K562 (cell line): Measurements from ENCODE around the gene SQOR. TPM values are rescaled to one million over a fixed set of nuclear protein-coding genes. Genes with fewer than 3 reads are reported as not detected.

Experiments
- BHLHE40 ChIP-seq: IDR thresholded peaks from 2 replicates; pipeline ENCODE4 v1.6.1; 2011; ENCODE audit warnings: low read length, improper control_type of control experiment
- CHD7 ChIP-seq: fragments of 200-600 bp; sonication (generic); IDR thresholded peaks from one replicate; pipeline ENCODE4 v1.6.1; 2012; ENCODE audit warnings: mild to moderate bottlenecking, low read depth, low read length, inconsistent platforms
- CTCF ChIP-seq, 3 experiments: IDR thresholded peaks in 2 of 3; conservative IDR thresholded peaks in 1 of 3; 2 replicates each; pipeline ENCODE4 v1.5.1; 2011 to 2012; ENCODE audit warnings: low read length in 3 of 3, mild to moderate bottlenecking in 3 of 3, control low read depth in 2 of 3, improper control_type of control experiment in 1 of 3, inconsistent platforms in 1 of 3, low read depth in 1 of 3, mixed read lengths in 1 of 3, moderate library complexity in 1 of 3; ENCODE audit not compliant: insufficient read depth in 2 of 3
- MTA1 ChIP-seq: fragments of 450-650 bp; IDR thresholded peaks from 2 replicates; pipeline ENCODE4 v1.6.1; 2017; ENCODE audit warnings: borderline replicate concordance
- SRSF7 ChIP-seq: fragments of 200-400 bp; formaldehyde crosslinking; optimal IDR thresholded peaks from 2 replicates; pipeline ENCODE3; 2017; ENCODE audit warnings: mild to moderate bottlenecking, low read depth, low read length
- polyA plus RNA-seq, 8 experiments: library from polyadenylated mRNA; depleted of rRNA in 4 of 8; stranded (reverse) in 5 of 8; unstranded in 3 of 8; fragments of >200 nt; fragmentation: Nextera tagmentation in 2 of 8; fragmentation: Illumina TruSeq in 1 of 8; extraction: Ambion mirVana in 2 of 8; extraction: Trizol in 1 of 8; gene quantifications; 2 replicates each; pipeline versions ENCODE4 v1.2.1 to v1.2.3, GENCODE V29; 2011 to 2014; ENCODE audit warnings: inconsistent platforms in 1 of 8, missing spikeins in 1 of 8
- total RNA-seq, 7 experiments: library from RNA; depleted of rRNA in 6 of 7; stranded (reverse); fragments of >200 nt in 6 of 7; fragmentation: Illumina TruSeq in 2 of 7; extraction: Trizol in 2 of 7; gene quantifications; 2 replicates each; pipeline versions ENCODE4 v1.2.1 to v1.2.3, GENCODE V29; 2011 to 2021; ENCODE audit warnings: low replicate concordance in 1 of 7

SQOR gene
- total and polyA plus RNA-seq, 9 of the 15 experiments (the other 6 are each of a cell fraction or from before 2014, with no cell fraction given): 0.32 to 1.6 (median 1.1) TPM

DNA sequence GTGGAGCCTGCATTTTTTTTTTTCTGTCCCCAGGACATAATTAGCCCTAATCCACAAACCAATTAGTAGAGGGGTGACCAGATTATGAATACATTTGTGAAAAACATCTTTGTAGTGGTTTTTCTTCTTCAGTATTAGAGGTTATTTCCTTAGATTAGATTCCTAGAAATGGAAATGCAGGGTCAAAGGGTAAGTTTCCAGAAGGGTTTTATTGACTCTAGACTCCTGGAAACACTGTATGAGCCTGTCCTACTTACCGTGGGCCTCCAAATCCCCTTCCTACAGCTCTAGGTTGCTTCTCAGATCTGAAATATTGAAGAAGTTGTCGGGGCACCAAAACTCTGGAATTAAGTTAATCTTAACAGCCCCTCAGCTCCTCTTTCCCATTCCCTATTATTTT is 22.4 kb downstream of the SQOR start (continued):
- no peak for TF ChIP-seq CTCF (IDR thresholded peaks at IDR 0.05 in 2 of 3, conservative IDR thresholded peaks at IDR 0.05 in 1 of 3; ENCODE audit: insufficient read depth in 2 of 3, low read depth in 1 of 3, low read length in 3 of 3)
- no peak for TF ChIP-seq SRSF7
- no peak for TF ChIP-seq MTA1
- TF ChIP-seq BHLHE40: no peak
- TF ChIP-seq CHD7: no peak
